Keratinocyte (primary cell): Measurements from ENCODE around the gene TMEM266. TPM values are rescaled to one million over a fixed set of nuclear protein-coding genes. Genes with fewer than 3 reads are reported as not detected.

Experiments used
- DNase-seq: peaks from one replicate; pipeline ENCODE4 v3.0.0-alpha.2; 2011; ENCODE audit warnings: low read depth, missing footprints, low spot score
- FAIRE-seq: peaks from 2 replicates; lab custom pipeline; 2011; peaks lifted over from hg19 to GRCh38; lab: Jason Lieb, UNC
- H2AFZ ChIP-seq: 2 replicates; pipeline ENCODE4 v1.6.0; 2012; ENCODE audit warnings: low read length, control low read depth, inconsistent platforms; ENCODE audit not compliant: control insufficient read depth
- H3K27ac ChIP-seq: 2 replicates; pipeline ENCODE4 v1.5.1; 2011; ENCODE audit warnings: low read length; ENCODE audit not compliant: control insufficient read depth, insufficient read depth
- H3K27me3 ChIP-seq: 3 replicates; pipeline ENCODE4 v1.6.0; 2011; ENCODE audit warnings: low read length; ENCODE audit not compliant: control insufficient read depth, insufficient read depth; ENCODE audit errors: extremely low read depth
- H3K36me3 ChIP-seq, 2 experiments: 2 replicates in 1 of 2; 3 replicates in 1 of 2; pipeline ENCODE4 v1.5.1; 2011; ENCODE audit warnings: low read length in 2 of 2, mild to moderate bottlenecking in 1 of 2; ENCODE audit not compliant: control insufficient read depth in 2 of 2, insufficient read depth in 2 of 2; ENCODE audit errors: extremely low read depth in 1 of 2
- H3K4me1 ChIP-seq: 3 replicates; pipeline ENCODE4 v1.5.1; 2011; ENCODE audit warnings: low read length; ENCODE audit not compliant: control insufficient read depth, insufficient read depth; ENCODE audit errors: extremely low read depth
- H3K4me2 ChIP-seq: 3 replicates; pipeline ENCODE4 v1.6.0; 2011; ENCODE audit warnings: low read depth, low read length; ENCODE audit not compliant: control insufficient read depth, insufficient read depth; ENCODE audit errors: extremely low read depth
- H3K4me3 ChIP-seq, 3 experiments: fragments of 200-600 bp in 1 of 3; sonication (generic) in 1 of 3; 2 replicates in 2 of 3; 3 replicates in 1 of 3; pipeline ENCODE4 v1.5.1; 2011 to 2016; ENCODE audit warnings: low read length in 3 of 3, mild to moderate bottlenecking in 3 of 3, control low read depth in 2 of 3, inconsistent platforms in 1 of 3, low read depth in 1 of 3, mixed read lengths in 1 of 3, mixed run types in 1 of 3, moderate library complexity in 1 of 3; ENCODE audit not compliant: control insufficient read depth in 2 of 3, insufficient read depth in 2 of 3; ENCODE audit errors: extremely low read depth in 1 of 3
- H3K79me2 ChIP-seq: 2 replicates; pipeline ENCODE4 v1.6.0; 2012; ENCODE audit warnings: low read length; ENCODE audit not compliant: control insufficient read depth, insufficient read depth
- H3K9ac ChIP-seq: 3 replicates; pipeline ENCODE4 v1.6.0; 2011; ENCODE audit warnings: low read length; ENCODE audit not compliant: control insufficient read depth, insufficient read depth; ENCODE audit errors: extremely low read depth
- H3K9me1 ChIP-seq: 3 replicates; pipeline ENCODE4 v1.6.0; 2011; ENCODE audit warnings: low read length; ENCODE audit not compliant: control insufficient read depth, insufficient read depth; ENCODE audit errors: extremely low read depth
- H3K9me3 ChIP-seq: 2 replicates; pipeline ENCODE4 v1.5.1; 2012; ENCODE audit warnings: low read depth, low read length; ENCODE audit not compliant: control insufficient read depth
- H4K20me1 ChIP-seq: 3 replicates; pipeline ENCODE4 v1.6.0; 2011; ENCODE audit warnings: low read length; ENCODE audit not compliant: control insufficient read depth, insufficient read depth; ENCODE audit errors: extremely low read depth
- CTCF ChIP-seq, 3 experiments: IDR thresholded peaks in 1 of 3; conservative IDR thresholded peaks in 1 of 3; optimal IDR thresholded peaks in 1 of 3; 2 replicates in 2 of 3; 3 replicates in 1 of 3; pipeline versions ENCODE3 to v1.5.1; 2011; ENCODE audit warnings: low read length in 3 of 3, mild to moderate bottlenecking in 3 of 3, moderate library complexity in 2 of 3, control low read depth in 1 of 3, inconsistent platforms in 1 of 3; ENCODE audit not compliant: insufficient read depth in 2 of 3; ENCODE audit errors: extremely low read depth in 1 of 3
- EZH2 ChIP-seq: IDR thresholded peaks from one replicate; pipeline ENCODE4 v1.6.1; 2012; ENCODE audit warnings: inconsistent platforms, mild to moderate bottlenecking, low read length, moderate library complexity
- dilution Hi-C: fragments of 300-500 bp; cut with MboI; formaldehyde crosslinking; loops from one replicate; pipeline ENCODE4 v1.7.0; 2020; ENCODE audit warnings: low sequenced_read_pairs; ENCODE audit not compliant: extremely low pct_ligation_motif_present
- polyA plus RNA-seq, 5 experiments: library from polyadenylated mRNA; depleted of rRNA in 3 of 5; stranded (reverse) in 3 of 5; stranded (forward) in 1 of 5; unstranded in 1 of 5; fragments of >200 nt; gene quantifications; 1 replicate in 1 of 5; 2 replicates in 3 of 5; 3 replicates in 1 of 5; pipeline versions ENCODE4 v1.2.1 to v1.2.3, GENCODE V29; 2011 to 2012; ENCODE audit warnings: missing spikeins in 2 of 5, low read depth in 1 of 5, low replicate concordance in 1 of 5

TMEM266 gene
- polyA plus RNA-seq, 1 donor (not counting 4 experiments of a cell fraction or from before 2014, with no cell fraction given): 0.03 TPM

GRCh38 chr15:76215634-76216033 is 155.8 kb downstream of the TMEM266 start:
- no peak overlapping the region for H3K27ac ChIP-seq
- no peak for FAIRE-seq
- no peaks in the 10 kb centered on the region for H3K79me2 ChIP-seq
- TF ChIP-seq CTCF (optimal IDR thresholded peaks at IDR 0.05 in 1 of 3, IDR thresholded peaks at IDR 0.05 in 1 of 3, conservative IDR thresholded peaks at IDR 0.05 in 1 of 3; ENCODE audit: extremely low read depth in 1 of 3, insufficient read depth in 2 of 3, low read length in 3 of 3) (no peak), EZH2 (no peak)
- H3K27me3 ChIP-seq: no peaks in the 10 kb centered on the region
- peaks cover 20 to 33% of the 10 kb centered on the region in 2 experiments for H3K36me3 ChIP-seq
- DNase-seq: no peak
- dilution Hi-C loops: no loop called here
- H3K9me3 ChIP-seq: no peaks in the 10 kb centered on the region
- H3K4me2 ChIP-seq: no peak overlapping the region
- no peak overlapping the region for H3K4me3 ChIP-seq
- no peak overlapping the region for H3K9ac ChIP-seq
- H3K4me1 ChIP-seq: peaks cover 11% of the 10 kb centered on the region
- H2AFZ ChIP-seq: no peak overlapping the region
- no peaks in the 10 kb centered on the region for H3K9me1 ChIP-seq
- no peaks in the 10 kb centered on the region for H4K20me1 ChIP-seq

- no peak for TF ChIP-seq CTCF (optimal IDR thresholded peaks at IDR 0.05 in 1 of 3, IDR thresholded peaks at IDR 0.05 in 1 of 3, conservative IDR thresholded peaks at IDR 0.05 in 1 of 3; ENCODE audit: extremely low read depth in 1 of 3, insufficient read depth in 2 of 3, low read length in 3 of 3)
- TF ChIP-seq EZH2: no peak
- DNase-seq: no peak
- no peak overlapping the region for H3K4me3 ChIP-seq
- no peaks in the 10 kb centered on the region for H4K20me1 ChIP-seq
- no peaks in the 10 kb centered on the region for H3K79me2 ChIP-seq
- H3K9ac ChIP-seq: no peak overlapping the region
- H3K27ac ChIP-seq: no peak overlapping the region
- peak; percentile 9 for FAIRE-seq
- no peaks in the 10 kb centered on the region for H3K9me3 ChIP-seq
- peak overlapping the region; percentile 8 for H3K4me2 ChIP-seq
- dilution Hi-C loops: no loop called here
- no peaks in the 10 kb centered on the region for H3K27me3 ChIP-seq
- peaks cover 14 to 20% of the 10 kb centered on the region in 2 experiments for H3K36me3 ChIP-seq
- no peaks in the 10 kb centered on the region for H3K9me1 ChIP-seq
- H3K4me1 ChIP-seq: peaks cover 11% of the 10 kb centered on the region
- H2AFZ ChIP-seq: no peak overlapping the region
Measured at GRCh38 chr15:76217029-76217881, 157.5 kb downstream of the TMEM266 start.
